Neutrophil (primary cell): ENCODE data around the gene SEC22B.
"Not testable (repeated sequence)": the region's sequence is repeated elsewhere in the genome, so short reads cannot be mapped to it uniquely, and the experiment has no call there.

ENCODE experiments used
- H3K27ac ChIP-seq: fragments of 200-600 bp; sonication (generic); 2 replicates; pipeline ENCODE4 v1.5.1; 2016; ENCODE audit warnings: mild to moderate bottlenecking, moderate library complexity
- H3K27me3 ChIP-seq: fragments of 200-600 bp; sonication (generic); 2 replicates; pipeline ENCODE4 v1.6.0; 2016; ENCODE audit warnings: mild to moderate bottlenecking
- H3K36me3 ChIP-seq: fragments of 200-600 bp; sonication (generic); 2 replicates; pipeline ENCODE4 v1.5.1; 2017
- H3K4me1 ChIP-seq, 2 experiments: fragments of 200-600 bp in 1 of 2; sonication (generic) in 1 of 2; 1 replicate in 1 of 2; 2 replicates in 1 of 2; pipeline versions ENCODE4 v1.5.1 to v1.6.1; 2013 to 2016; ENCODE audit warnings: low read depth in 1 of 2, low read length in 1 of 2, mild to moderate bottlenecking in 1 of 2, moderate library complexity in 1 of 2; ENCODE audit not compliant: control insufficient read depth in 1 of 2, insufficient read depth in 1 of 2
- H3K4me3 ChIP-seq, 2 experiments: fragments of 200-600 bp in 1 of 2; sonication (generic) in 1 of 2; 1 replicate in 1 of 2; 2 replicates in 1 of 2; pipeline ENCODE4 v1.5.1; 2013 to 2016; ENCODE audit warnings: low read depth in 1 of 2, low read length in 1 of 2, mild to moderate bottlenecking in 1 of 2, moderate library complexity in 1 of 2
- H3K9me3 ChIP-seq: fragments of 200-600 bp; sonication (generic); 2 replicates; pipeline ENCODE4 v1.5.1; 2016
- TF ChIP-seq, protein P1 (sequence below): fragments of 200-600 bp; sonication (generic); IDR thresholded peaks from 2 replicates; pipeline ENCODE4 v1.5.1; 2016; ENCODE audit warnings: antibody characterized with exemption

Gene SEC22B

DNA sequence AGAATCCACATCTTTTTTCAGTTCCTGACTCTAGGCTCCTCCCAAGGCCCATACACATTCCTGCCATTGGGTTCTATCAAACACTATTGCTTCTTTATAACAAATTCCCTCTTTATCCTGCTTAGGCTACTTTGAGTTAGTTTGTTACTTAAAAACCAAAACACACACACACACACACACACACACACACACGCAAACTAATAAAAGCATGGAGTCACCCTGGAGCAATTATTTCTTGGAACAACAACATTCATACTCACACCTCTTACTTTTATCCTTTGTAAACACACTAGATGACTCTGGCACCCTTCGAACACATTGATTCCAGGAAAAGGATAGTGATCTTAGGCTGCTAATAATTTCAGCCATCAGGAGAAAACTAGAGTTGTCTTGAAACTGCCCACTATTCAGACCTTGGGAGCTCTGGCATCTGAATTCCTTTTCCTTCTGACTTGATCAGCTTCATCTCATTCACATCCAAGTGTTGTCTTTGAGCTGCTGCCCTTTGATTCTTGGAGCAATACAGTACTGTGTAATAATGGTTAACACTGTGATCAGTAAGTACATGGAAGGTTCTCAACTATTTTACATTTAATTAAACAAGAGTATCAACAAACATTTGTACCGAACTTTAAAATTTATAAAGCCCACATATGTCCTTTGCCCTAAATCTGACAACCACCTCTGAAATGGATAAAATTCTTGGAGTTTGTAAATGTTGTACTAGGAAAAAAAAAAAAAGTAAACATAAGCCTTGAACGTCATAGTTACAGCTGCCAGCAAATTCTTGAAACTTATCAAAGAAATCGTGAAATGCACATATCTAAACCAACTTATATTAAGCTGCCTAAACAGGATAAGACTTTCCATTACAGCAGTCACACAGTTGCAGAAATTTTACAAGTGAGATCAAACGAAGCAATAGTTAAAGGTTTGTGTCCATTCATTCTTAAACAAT lies 2.8 kb upstream of the SEC22B start:
- Histone ChIP-seq H3K27me3 (no peaks in the 10 kb centered on the region), H3K9me3 (no peaks in the 10 kb centered on the region), H3K36me3 (no peaks in the 10 kb centered on the region), H3K4me3 (no peak overlapping the region), H3K27ac (no peak overlapping the region), H3K4me1 (peaks cover 11 to 13% of the 10 kb centered on the region in 2 experiments)
- TF ChIP-seq, protein P1, sequence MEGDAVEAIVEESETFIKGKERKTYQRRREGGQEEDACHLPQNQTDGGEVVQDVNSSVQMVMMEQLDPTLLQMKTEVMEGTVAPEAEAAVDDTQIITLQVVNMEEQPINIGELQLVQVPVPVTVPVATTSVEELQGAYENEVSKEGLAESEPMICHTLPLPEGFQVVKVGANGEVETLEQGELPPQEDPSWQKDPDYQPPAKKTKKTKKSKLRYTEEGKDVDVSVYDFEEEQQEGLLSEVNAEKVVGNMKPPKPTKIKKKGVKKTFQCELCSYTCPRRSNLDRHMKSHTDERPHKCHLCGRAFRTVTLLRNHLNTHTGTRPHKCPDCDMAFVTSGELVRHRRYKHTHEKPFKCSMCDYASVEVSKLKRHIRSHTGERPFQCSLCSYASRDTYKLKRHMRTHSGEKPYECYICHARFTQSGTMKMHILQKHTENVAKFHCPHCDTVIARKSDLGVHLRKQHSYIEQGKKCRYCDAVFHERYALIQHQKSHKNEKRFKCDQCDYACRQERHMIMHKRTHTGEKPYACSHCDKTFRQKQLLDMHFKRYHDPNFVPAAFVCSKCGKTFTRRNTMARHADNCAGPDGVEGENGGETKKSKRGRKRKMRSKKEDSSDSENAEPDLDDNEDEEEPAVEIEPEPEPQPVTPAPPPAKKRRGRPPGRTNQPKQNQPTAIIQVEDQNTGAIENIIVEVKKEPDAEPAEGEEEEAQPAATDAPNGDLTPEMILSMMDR = no peak

DNA sequence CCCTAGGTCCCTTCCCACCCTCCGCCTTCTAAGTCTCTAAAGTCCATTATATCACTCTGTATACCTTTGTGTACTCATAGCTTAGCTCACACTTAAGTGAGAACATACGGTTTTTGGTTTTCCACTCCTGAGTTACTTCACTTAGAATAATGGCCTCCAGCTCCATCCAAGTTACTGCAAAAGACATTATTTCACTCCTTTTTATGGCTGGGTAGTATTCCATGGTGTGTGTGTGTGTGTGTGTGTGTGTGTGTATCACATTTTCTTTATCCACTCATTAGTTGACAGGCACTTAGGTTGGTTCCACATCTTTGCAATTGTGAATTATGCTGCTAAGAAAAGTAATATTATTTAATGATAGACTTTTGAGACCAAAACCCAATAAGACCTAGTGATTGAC lies 1.7 kb upstream of the SEC22B start:
- H3K4me1 ChIP-seq = peaks cover 11 to 13% of the 10 kb centered on the region in 2 experiments
- not testable (repeated sequence) for H3K4me3 ChIP-seq, H3K27me3 ChIP-seq, H3K9me3 ChIP-seq, H3K27ac ChIP-seq, H3K36me3 ChIP-seq

DNA sequence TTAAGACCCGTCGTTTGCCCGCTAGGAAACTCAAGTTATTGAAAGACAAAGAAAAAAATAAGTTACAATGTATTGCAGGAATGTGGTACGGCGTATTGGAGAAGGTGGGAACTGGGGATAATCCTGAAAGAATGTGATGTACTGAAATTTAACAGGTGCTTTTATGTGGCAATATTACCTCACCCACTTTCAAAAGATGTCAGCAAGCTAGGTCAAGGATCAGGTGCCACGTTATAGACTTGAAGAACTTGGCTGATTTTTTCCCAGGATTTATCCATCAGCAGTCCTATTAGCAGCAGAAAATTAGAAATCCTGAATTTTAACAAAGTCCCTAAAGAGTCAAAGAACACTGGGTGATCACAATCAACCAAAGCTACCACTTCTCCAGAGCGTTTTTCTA lies 632 bp downstream of the SEC22B start:
- not testable (repeated sequence) for H3K9me3 ChIP-seq
- peak overlapping the region; percentile 80 to 89 for H3K4me3 ChIP-seq

DNA sequence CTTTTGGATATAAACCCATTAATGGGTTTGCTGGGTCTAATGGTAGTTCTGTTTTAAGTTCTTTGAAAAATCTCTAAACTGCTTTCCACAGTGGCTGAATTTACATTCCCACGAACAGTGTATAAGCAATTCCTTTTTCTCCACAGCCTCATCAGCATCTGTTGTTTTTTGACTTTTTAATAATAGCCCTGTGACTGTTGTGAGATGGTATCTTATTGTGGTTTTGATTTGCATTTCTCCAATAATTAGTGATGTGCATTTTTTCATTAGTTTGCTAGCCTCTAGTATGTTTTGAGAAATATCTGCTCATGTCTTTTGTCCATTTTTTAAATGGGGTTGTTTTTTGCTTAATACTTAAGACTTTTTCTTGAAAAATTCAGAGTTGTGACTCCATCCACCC lies 11.6 kb downstream of the SEC22B start:
- H3K4me3 ChIP-seq, H3K9me3 ChIP-seq, H3K27me3 ChIP-seq, H3K36me3 ChIP-seq, H3K4me1 ChIP-seq, H3K27ac ChIP-seq: not testable (repeated sequence)

More for the DNA sequence above, 632 bp downstream of the SEC22B start:
- not testable (repeated sequence) for H3K27me3 ChIP-seq, H3K36me3 ChIP-seq
- H3K27ac ChIP-seq = peak overlapping the region; percentile 96
- H3K4me1 ChIP-seq = peaks cover 11 to 13% of the 10 kb centered on the region in 2 experiments

DNA sequence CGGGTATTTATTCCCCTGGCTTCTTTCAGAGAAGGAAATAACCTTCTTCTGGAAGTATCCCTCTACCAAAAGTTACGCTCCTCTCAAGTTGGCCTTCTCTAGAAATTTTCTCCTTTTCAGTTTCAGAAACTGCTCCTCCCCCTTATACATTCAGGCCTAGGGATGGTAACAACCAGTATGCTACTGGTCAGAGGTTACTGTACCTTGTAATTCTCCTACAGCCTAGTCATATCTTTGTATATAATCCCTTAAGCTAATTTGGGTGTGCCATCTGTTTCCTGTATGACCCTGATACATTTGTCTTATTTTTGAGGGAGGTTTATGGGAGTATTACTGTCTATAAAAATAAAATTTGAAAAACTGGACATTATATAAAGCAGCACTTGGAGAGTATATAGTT lies 14.3 kb downstream of the SEC22B start:
- H3K4me3 ChIP-seq, H3K27me3 ChIP-seq, H3K36me3 ChIP-seq, H3K27ac ChIP-seq, H3K9me3 ChIP-seq, H3K4me1 ChIP-seq: not testable (repeated sequence)

DNA sequence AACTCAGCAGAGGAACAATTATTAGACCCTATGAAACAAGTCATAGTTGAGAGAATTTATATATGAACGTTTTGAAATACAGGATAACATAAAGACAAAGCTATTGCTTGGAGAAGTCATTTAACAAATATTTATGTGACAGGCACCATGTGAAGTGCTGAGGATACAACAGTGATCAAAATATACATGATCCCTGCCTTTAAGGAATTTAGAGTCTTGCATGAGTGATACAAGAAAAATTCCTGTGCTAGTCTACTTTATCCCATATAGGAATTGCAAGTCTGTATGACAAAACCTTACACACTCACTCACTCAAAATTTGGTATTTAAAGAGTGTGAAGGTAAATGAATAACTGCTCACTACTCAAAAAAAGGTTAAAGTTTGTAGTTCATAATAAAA lies 17.8 kb downstream of the SEC22B start:
- peak overlapping the region; percentile 69 for H3K27ac ChIP-seq
- not testable (repeated sequence) for H3K4me3 ChIP-seq, H3K9me3 ChIP-seq, H3K27me3 ChIP-seq, H3K4me1 ChIP-seq, H3K36me3 ChIP-seq

DNA sequence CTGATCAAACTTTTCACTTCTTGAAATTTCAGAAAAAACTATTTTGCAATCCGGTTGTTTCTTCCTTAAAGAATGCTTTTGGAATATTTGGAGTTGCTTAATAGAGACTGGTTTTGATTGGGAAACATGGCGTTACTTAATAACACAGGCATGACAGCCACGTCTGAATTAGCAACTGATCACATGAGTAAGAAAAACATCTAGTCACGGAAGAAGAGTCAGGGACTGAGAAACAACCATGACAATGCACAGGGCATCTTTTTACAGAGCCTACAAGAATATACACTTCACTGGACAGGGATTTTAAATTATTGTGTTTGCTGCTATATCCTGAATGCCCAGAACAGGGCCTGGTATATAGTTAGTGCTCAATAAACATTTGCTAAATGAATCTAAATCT lies 18.2 kb downstream of the SEC22B start:
- H3K4me3 ChIP-seq, H3K27me3 ChIP-seq, H3K9me3 ChIP-seq, H3K4me1 ChIP-seq, H3K36me3 ChIP-seq: not testable (repeated sequence)
- peak overlapping the region; percentile 69 for H3K27ac ChIP-seq

DNA sequence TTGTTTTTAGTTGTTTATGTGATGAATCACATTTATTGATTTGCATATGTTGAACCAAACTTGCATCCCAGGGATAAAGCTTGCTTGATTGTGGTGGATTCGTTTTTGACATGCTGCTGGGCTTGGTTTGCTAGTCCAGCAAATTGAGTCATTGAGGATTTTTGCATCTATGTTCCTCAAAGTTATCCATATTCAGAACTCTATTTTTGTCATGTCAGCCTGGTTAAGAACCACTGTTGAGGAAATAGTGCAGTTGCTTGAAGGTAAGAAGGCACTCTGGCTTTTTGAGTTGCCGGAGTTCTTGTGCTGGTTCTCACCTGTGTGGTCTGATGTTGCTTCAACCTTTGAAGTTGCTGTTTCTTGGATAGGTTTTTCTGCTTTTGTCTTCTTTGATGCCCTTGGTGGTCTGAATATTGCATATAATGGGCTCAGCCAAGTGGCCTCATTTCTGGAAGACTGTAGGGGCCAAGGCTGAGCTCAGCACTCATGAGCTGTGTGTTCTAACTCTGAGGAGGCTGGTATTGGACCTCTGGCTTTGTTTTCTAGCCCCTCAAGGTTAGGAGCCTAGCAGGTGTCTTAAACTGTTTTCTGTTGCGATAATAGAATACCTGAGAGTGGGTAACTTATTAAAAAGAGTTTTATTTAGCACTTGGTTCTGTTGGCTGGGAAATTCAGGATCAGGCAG lies 26.0 kb downstream of the SEC22B start:
- H3K27me3 ChIP-seq, H3K36me3 ChIP-seq, H3K4me1 ChIP-seq, H3K9me3 ChIP-seq, H3K27ac ChIP-seq, H3K4me3 ChIP-seq: not testable (repeated sequence)

DNA sequence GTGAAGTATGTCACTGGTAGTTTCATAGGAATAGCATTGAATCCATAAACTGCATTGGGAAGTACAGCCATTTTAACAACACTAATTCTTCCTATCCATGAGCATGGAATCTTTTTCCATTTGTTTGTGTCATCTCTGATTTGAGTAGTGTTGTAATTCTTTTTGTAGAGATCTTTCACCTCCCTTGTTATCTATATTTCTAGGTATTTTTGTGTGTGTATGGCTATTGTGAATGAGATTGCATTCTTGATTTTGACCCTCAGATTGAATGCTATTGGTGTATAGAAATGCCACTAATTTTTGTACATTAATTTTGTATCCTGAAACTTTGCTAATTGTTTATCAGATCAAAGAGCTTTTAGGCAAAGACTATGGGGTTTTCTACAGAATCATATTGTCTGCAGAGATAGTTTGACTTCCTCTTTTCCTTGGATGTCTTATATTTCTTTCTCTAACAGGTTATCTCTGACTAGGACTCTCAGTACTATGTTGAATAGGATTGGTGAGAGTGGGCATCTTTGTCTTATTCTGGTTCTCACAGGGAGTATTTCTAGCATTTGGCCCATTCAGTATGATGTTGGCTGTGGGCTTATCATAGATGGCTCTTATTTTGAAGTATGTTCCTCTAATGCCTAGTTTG lies 26.8 kb downstream of the SEC22B start:
- not testable (repeated sequence) for H3K9me3 ChIP-seq, H3K4me1 ChIP-seq, H3K27me3 ChIP-seq, H3K4me3 ChIP-seq, H3K36me3 ChIP-seq, H3K27ac ChIP-seq
